Head of caudate nucleus (tissue), 42 donors: ENCODE results near the gene DIAPH2.
"Not testable (repeated sequence)": the region's sequence is repeated elsewhere in the genome, so short reads cannot be mapped to it uniquely, and the experiment has no call there.

ENCODE experiments used
- DNase-seq, 42 donors: peaks; one replicate each; pipeline versions ENCODE4 v3.0.0 to v3.0.0-alpha.2; 2020 to 2021; ENCODE audit warnings: mixed read lengths in 7 of 42
- intact Hi-C: fragments of 100-400 bp; cut with DNase I; formaldehyde crosslinking; loops from one replicate; pipeline ENCODE4 v1.15.0; 2022

DIAPH2 gene

GRCh38 chrX:97397371-97397770 lies 712.7 kb downstream of the DIAPH2 start:
- intact Hi-C loops = no loop called here
- no peak for DNase-seq

DNA sequence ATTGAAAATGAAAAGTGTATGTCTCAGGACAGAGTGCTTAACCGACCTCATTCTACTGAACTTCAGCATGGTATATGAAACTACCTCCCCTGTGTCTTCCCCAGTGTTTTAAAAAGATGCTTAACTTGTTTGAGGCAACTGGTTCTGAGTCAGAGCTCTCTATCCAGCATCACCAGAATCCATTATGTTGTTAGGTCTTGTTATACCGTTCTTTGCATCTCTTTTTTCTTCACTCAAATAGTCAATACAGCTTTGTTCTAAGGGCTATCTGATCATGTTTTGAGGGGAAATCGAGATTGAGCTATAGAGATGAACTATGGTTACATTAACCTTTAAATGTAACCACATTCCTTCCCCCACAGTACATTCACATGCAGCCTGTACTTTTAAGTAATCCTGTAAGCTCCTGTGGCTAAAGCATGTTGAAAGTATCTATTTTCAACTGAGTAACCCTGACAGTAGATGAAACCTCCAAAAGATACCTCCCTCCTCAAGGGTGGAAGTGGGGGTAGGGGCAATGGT lies 713.4 kb downstream of the DIAPH2 start:
- intact Hi-C loops = no loop called here

GRCh38 chrX:97399400-97399799 lies 714.8 kb downstream of the DIAPH2 start:
- intact Hi-C loops = no loop called here
- peak in 2 of 42 donors; percentile 15 to 19 for DNase-seq

More for the DNA sequence above, 713.4 kb downstream of the DIAPH2 start:
- DNase-seq = no peak

- intact Hi-C loops = no loop called here
These were observed 715.9 kb downstream of the DIAPH2 start for GRCh38 chrX:97400492-97400891.

GRCh38 chrX:97401154-97401553 lies 716.5 kb downstream of the DIAPH2 start:
- intact Hi-C loops = no loop called here
- no peak for DNase-seq

More at GRCh38 chrX:97400492-97400891, 715.9 kb downstream of the DIAPH2 start:
- DNase-seq = no peak

GRCh38 chrX:97401586-97402136 lies 717.0 kb downstream of the DIAPH2 start:
- DNase-seq = no peak
- intact Hi-C loops = no loop called here

- intact Hi-C loops = no loop called here
- DNase-seq = no peak
These were observed 717.7 kb downstream of the DIAPH2 start for GRCh38 chrX:97402333-97402732.

- intact Hi-C loops = no loop called here
These were observed 718.3 kb downstream of the DIAPH2 start for GRCh38 chrX:97402903-97403302.

GRCh38 chrX:97405031-97405660 lies 720.5 kb downstream of the DIAPH2 start:
- intact Hi-C loops = no loop called here
- DNase-seq = peak in 7 of 42 donors; percentile 2 to 40 (median 16)

More at GRCh38 chrX:97402903-97403302, 718.3 kb downstream of the DIAPH2 start:
- no peak for DNase-seq

- intact Hi-C loops, DNase-seq: not testable (repeated sequence)
These were observed 725.2 kb downstream of the DIAPH2 start for GRCh38 chrX:97409632-97410415.

- intact Hi-C loops = no loop called here
- DNase-seq = no peak
These were observed 731.8 kb downstream of the DIAPH2 start for GRCh38 chrX:97416461-97416860.

GRCh38 chrX:97429101-97429500 lies 744.5 kb downstream of the DIAPH2 start:
- no peak for DNase-seq
- intact Hi-C loops = no loop called here

DNA sequence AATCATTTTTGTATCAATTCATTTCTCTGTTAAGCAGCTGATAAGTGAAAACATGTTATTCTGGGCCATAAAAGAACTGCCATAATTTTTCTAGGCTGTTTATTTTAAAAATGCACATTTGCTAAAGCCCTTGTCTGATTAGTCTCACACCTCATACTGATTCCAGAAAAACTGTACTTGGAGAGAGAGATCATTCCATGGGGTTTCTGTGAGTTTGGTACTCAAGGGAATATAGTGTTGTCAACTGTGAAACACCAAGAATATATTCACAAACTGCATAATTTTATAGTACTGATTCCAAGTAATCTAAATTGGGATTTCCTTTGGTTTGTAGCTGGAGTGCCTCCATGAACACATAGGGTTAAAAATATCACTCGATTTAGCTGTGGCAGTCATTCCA lies 746.6 kb downstream of the DIAPH2 start:
- DNase-seq = no peak
- intact Hi-C loops = no loop called here

DNA sequence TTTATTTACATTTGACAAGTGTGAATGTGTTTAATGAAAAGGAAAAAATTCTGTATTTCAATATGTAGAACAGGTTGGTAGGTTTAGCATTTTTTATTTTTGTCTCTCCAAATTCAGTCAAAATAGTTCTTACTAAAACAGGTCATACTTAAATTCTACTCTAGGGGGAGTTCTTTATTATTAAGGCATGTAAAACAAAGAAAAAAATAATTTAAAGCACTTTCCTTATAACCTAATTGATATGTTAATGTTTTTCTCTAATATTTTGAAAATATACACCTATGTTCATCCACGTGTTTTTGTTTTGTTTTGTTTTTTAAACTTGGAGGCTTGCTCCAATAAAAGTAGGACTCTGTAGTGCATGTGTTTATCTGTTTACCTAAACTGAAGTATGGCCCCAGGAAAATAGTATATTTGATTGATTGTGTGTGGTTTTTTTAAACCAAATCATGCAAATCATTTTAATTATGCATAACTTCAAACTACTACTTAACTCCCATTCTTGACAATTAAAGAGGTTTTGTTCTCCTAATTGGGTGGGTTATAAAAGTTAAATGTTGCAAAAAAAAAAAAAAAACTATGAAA lies 761.7 kb downstream of the DIAPH2 start:
- intact Hi-C loops = no loop called here
- DNase-seq = no peak

DNA sequence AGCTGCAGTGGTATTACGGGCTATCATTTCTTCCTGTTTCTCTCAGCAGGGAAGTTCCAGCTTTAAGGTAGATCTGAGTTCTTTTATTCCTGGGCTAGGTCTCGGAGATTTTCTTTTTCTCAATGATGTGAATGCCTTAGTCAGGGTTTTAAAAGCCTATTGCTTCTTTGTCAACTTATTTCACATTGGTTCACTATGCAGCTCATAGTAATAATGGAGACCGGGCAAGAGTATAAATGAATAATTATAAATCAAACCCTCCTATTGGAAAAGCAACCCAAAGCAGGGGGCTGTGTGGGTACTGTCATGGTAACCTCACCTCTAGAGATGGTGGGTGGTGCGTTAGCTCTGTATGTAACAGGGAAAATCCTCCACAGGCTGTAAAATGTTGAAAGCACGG lies 762.7 kb downstream of the DIAPH2 start:
- DNase-seq = no peak
- intact Hi-C loops = no loop called here

GRCh38 chrX:97452283-97452682 lies 767.6 kb downstream of the DIAPH2 start:
- intact Hi-C loops = no loop called here

GRCh38 chrX:97461763-97462162 lies 777.1 kb downstream of the DIAPH2 start:
- intact Hi-C loops = no loop called here
- no peak for DNase-seq

More at GRCh38 chrX:97452283-97452682, 767.6 kb downstream of the DIAPH2 start:
- DNase-seq = no peak

DNA sequence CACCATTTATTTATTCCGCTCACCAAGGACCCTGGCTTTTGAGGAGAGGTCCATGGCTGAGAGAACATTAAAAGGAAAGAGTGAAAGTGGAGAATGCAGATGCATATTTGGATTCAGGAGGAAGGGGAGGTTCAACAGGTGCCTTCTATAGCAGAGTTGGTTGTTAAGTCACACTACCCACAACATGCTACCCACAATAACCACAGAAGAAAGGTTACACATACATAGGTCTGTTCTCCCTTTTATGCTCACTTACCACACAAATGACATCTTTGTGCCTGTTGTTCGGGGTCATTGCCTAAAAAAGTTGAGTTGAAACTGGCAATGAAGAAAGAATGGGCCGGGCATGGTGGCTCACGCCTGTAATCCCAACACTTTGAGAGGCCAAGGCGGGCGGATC lies 786.4 kb downstream of the DIAPH2 start:
- intact Hi-C loops = no loop called here
- no peak for DNase-seq

- intact Hi-C loops = no loop called here
These were observed 790.3 kb downstream of the DIAPH2 start for GRCh38 chrX:97474933-97475332.

More at GRCh38 chrX:97474933-97475332, 790.3 kb downstream of the DIAPH2 start:
- DNase-seq = no peak
